B cell (primary cell): ENCODE results near the gene FAM227A. TPM values are rescaled to one million over a fixed set of nuclear protein-coding genes. Genes with fewer than 3 reads are reported as not detected.

Source experiments
- ATAC-seq: fragments of 200-7000 bp; cut with Tn5 transposase; one replicate; pipeline ENCODE4 v1.10.0; 2021; ENCODE audit warnings: low read depth, mild to moderate bottlenecking, moderate number of reproducible peaks, moderate library complexity
- CTCF ChIA-PET: fragments of 350-600 bp; sonication (Branson Sonifier 250); formaldehyde crosslinking; loops from one replicate; lab custom pipeline; 2021; ENCODE audit warnings: antibody characterized with exemption, inconsistent platforms; lab: Charles Lee
- POLR2A ChIA-PET: fragments of 350-600 bp; sonication (Branson Sonifier 250); formaldehyde crosslinking; loops from one replicate; lab custom pipeline; 2021; ENCODE audit warnings: antibody characterized with exemption; lab: Charles Lee
- DNase-seq: peaks from one replicate; pipeline ENCODE4 v3.0.0; 2013
- H2AFZ ChIP-seq: 2 replicates; pipeline ENCODE4 v1.6.1; 2012; ENCODE audit warnings: mild to moderate bottlenecking, low read depth, low read length; ENCODE audit not compliant: insufficient read depth, poor library complexity, severe bottlenecking
- H3K27ac ChIP-seq, 2 donors: 1 replicate in 1 of 2; 2 replicates in 1 of 2; pipeline ENCODE4 v1.5.1; 2012 to 2013; ENCODE audit warnings: low read length in 2 of 2, mild to moderate bottlenecking in 2 of 2, moderate library complexity in 1 of 2
- H3K27me3 ChIP-seq, 4 experiments: fragments of 200-600 bp in 1 of 4; sonication (generic) in 1 of 4; replicated peaks in 1 of 4; 1 replicate in 2 of 4; 2 replicates in 2 of 4; pipeline versions ENCODE4 v1.6.1 to v1.7.0; 2013 to 2016; ENCODE audit warnings: low read length in 3 of 4, mild to moderate bottlenecking in 2 of 4, mixed read lengths in 1 of 4, moderate library complexity in 1 of 4; ENCODE audit not compliant: insufficient read depth in 4 of 4, control insufficient read depth in 3 of 4; ENCODE audit errors: control extremely low read depth in 1 of 4
- H3K36me3 ChIP-seq, 2 experiments: replicated peaks in 1 of 2; 1 replicate in 1 of 2; 2 replicates in 1 of 2; pipeline versions ENCODE4 v1.6.1 to v1.7.1; 2013; ENCODE audit warnings: low read length in 1 of 2; ENCODE audit not compliant: insufficient read depth in 2 of 2, control insufficient read depth in 1 of 2; ENCODE audit errors: control extremely low read depth in 1 of 2, extremely low read depth in 1 of 2
- H3K4me1 ChIP-seq, 2 donors: fragments of 200-600 bp in 1 of 2; sonication (generic) in 1 of 2; 1 replicate in 1 of 2; 2 replicates in 1 of 2; pipeline versions ENCODE4 v1.5.1 to v1.6.1; 2013 to 2017; ENCODE audit warnings: low read length in 2 of 2; ENCODE audit not compliant: control insufficient read depth in 2 of 2, insufficient read depth in 2 of 2
- H3K4me2 ChIP-seq: replicated peaks from 2 replicates; pipeline ENCODE3; 2012; ENCODE audit warnings: mild to moderate bottlenecking, low read depth, low read length; ENCODE audit not compliant: poor library complexity, severe bottlenecking
- H3K4me3 ChIP-seq, 5 experiments: fragments of 200-600 bp in 1 of 5; sonication (generic) in 1 of 5; 1 replicate in 3 of 5; 2 replicates in 2 of 5; pipeline versions ENCODE4 v1.5.1 to v1.7.0; 2011 to 2016; ENCODE audit warnings: low read length in 4 of 5, mild to moderate bottlenecking in 4 of 5, low read depth in 2 of 5, control low read depth in 1 of 5, moderate library complexity in 1 of 5; ENCODE audit not compliant: insufficient read depth in 1 of 5; ENCODE audit errors: control extremely low read depth in 1 of 5, extremely low read depth in 1 of 5
- H3K79me2 ChIP-seq: fragments of 200-600 bp; sonication (generic); one replicate; pipeline ENCODE4 v1.6.0; 2016; ENCODE audit warnings: low read length; ENCODE audit not compliant: control insufficient read depth, insufficient read depth
- H3K9ac ChIP-seq: fragments of 200-600 bp; sonication (generic); 2 replicates; pipeline ENCODE4 v1.6.1; 2017; ENCODE audit warnings: mild to moderate bottlenecking, low read length, moderate library complexity
- H3K9me3 ChIP-seq, 3 donors: one replicate each; pipeline versions ENCODE4 v1.6.1 to v1.7.1; 2013; ENCODE audit warnings: low read length in 2 of 3; ENCODE audit not compliant: control insufficient read depth in 2 of 3, insufficient read depth in 1 of 3; ENCODE audit errors: control extremely low read depth in 1 of 3
- H4K20me1 ChIP-seq: 2 replicates; pipeline ENCODE4 v1.6.0; 2012; ENCODE audit warnings: mild to moderate bottlenecking, low read length; ENCODE audit not compliant: insufficient read depth, control insufficient read depth, poor library complexity, severe bottlenecking
- H3K27ac Mint-ChIP-seq: one replicate; pipeline ENCODE4 v1.8.0; 2021; ENCODE audit warnings: mixed read lengths
- H3K27me3 Mint-ChIP-seq: one replicate; pipeline ENCODE4 v1.8.0; 2021; ENCODE audit warnings: mixed read lengths
- H3K4me1 Mint-ChIP-seq: one replicate; pipeline ENCODE4 v1.8.0; 2021; ENCODE audit warnings: mixed read lengths
- H3K4me3 Mint-ChIP-seq: one replicate; pipeline ENCODE4 v1.8.0; 2021; ENCODE audit warnings: mixed read lengths
- H3K9me3 Mint-ChIP-seq: one replicate; pipeline ENCODE4 v1.8.0; 2022; ENCODE audit warnings: mixed read lengths; ENCODE audit not compliant: insufficient read depth
- CTCF ChIP-seq: fragments of 200-600 bp; IDR thresholded peaks from one replicate; pipeline ENCODE4 v1.8.0; 2022; ENCODE audit warnings: antibody characterized with exemption, mild to moderate bottlenecking
- EZH2 ChIP-seq: IDR thresholded peaks from 2 replicates; pipeline ENCODE4 v1.6.1; 2012; ENCODE audit warnings: borderline replicate concordance, low read depth, mild to moderate bottlenecking, moderate library complexity, low read length; ENCODE audit not compliant: insufficient read depth, poor library complexity, severe bottlenecking
- WGBS: methylation state at CpG from one replicate; pipeline ENCODE4 v1.1.5; 2013; ENCODE audit warnings: missing lambda C conversion rate; ENCODE audit not compliant: insufficient coverage; 5-methylcytosine and 5-hydroxymethylcytosine counted together
- intact Hi-C: fragments of 100-400 bp; cut with micrococcal nuclease; formaldehyde crosslinking; loops from one replicate; pipeline ENCODE4 v1.10.0; 2022
- polyA plus RNA-seq: library from polyadenylated mRNA; depleted of rRNA; stranded (reverse); fragments of >200 nt; gene quantifications from 2 replicates; pipeline ENCODE4 v1.2.3, GENCODE V29; 2012
- total RNA-seq, 2 donors: library from RNA; stranded (reverse); fragments of 120-200 nt in 1 of 2; gene quantifications; 1 replicate in 1 of 2; 2 replicates in 1 of 2; pipeline versions ENCODE4 v1.2.3 to v1.2.4, GENCODE V29; 2013 to 2022

FAM227A gene
- total and polyA plus RNA-seq, 2 donors (not counting 1 experiment from before 2014, with no cell fraction given) = 0.04 to 0.57 TPM

DNA sequence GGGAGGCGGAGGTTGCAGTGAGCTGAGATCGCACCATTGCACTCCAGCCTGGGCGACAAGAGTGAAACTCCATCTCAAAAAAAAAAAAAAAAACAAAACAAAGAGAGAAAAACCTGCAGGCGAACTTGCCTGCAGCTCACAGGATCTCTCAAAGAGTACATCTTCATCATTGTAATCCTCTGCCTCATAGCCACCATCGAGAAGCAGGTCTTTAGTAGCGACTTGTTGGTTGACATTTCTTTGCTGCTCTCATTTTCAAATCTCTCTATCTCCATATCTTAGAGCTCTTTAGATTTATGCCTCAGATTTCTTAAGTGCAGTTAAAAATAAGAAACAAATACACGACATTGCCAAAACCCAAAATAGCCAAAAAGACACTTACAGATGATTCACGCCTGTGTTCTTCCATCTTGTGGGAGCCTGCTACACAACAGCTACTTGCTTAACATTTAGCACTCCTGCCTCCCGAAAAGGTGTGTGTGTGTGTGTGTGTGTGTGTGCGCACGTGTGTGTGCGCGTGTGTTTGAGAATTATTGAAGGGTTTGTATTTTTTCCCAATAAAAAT, 14.6 kb downstream of the FAM227A start:
- no CpG with 5 or more reads among the region's 13 CpGs for WGBS
- H3K9ac ChIP-seq = no peak overlapping the region
- no peaks in the 10 kb centered on the region for H3K4me1 Mint-ChIP-seq
- no peaks in the 10 kb centered on the region for H3K36me3 ChIP-seq
- intact Hi-C loops = no loop called here
- no peak overlapping the region for H3K4me3 ChIP-seq
- no peak overlapping the region for H3K4me2 ChIP-seq
- TF ChIP-seq CTCF = no peak
- TF ChIP-seq EZH2 = no peak
- POLR2A ChIA-PET = interaction anchor here (0.7 kb wide), 1 partner anchor 105 kb away, joined by 4 read pairs; no protein-coding TSS in a partner anchor
- H3K4me1 ChIP-seq = no peaks in the 10 kb centered on the region
- no peaks in the 10 kb centered on the region for H3K79me2 ChIP-seq
- ATAC-seq (no peak), DNase-seq (no peak)
- H4K20me1 ChIP-seq = no peaks in the 10 kb centered on the region
- H3K27me3 Mint-ChIP-seq = peaks cover 14% of the 10 kb centered on the region
- no peak overlapping the region for H2AFZ ChIP-seq
- H3K27ac Mint-ChIP-seq = no peak overlapping the region
- H3K27ac ChIP-seq = no peak overlapping the region
- CTCF ChIA-PET = no interaction called here
- no peaks in the 10 kb centered on the region for H3K9me3 Mint-ChIP-seq
- H3K9me3 ChIP-seq = no peaks in the 10 kb centered on the region
- H3K27me3 ChIP-seq = no peaks in the 10 kb centered on the region
- H3K4me3 Mint-ChIP-seq = no peak overlapping the region

DNA sequence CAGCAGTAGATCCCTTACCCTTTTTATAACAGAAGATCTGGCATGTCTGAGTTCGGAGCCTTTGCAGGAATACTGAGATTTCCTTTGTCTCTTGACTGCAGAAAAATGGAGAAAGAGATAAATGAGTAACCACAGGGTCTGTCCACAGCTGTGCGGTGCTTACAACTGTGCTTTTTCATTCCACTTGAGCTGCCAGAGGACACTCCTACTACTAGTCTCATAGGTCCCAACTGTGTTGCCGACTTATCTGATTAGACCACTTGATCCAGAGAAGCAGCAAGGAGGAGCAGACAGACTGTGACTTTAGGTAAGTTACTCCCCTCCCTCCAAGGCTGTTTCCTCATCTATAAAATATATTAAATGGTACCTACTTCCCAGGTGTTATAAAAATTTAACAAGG, 17.5 kb downstream of the FAM227A start:
- no peaks in the 10 kb centered on the region for H3K4me1 Mint-ChIP-seq

More for the DNA sequence above, 17.5 kb downstream of the FAM227A start:
- WGBS = 100% methylated on average over 1 of the region's 3 CpGs
- H3K4me3 ChIP-seq = no peak overlapping the region
- no peaks in the 10 kb centered on the region for H3K36me3 ChIP-seq
- intact Hi-C loops = no loop called here
- H3K9me3 ChIP-seq = no peaks in the 10 kb centered on the region
- Mint-ChIP-seq H3K27ac (no peak overlapping the region), H3K27me3 (peaks cover 14% of the 10 kb centered on the region), H3K9me3 (no peaks in the 10 kb centered on the region), H3K4me3 (no peak overlapping the region)
- H3K9ac ChIP-seq = no peak overlapping the region
- no peaks in the 10 kb centered on the region for H4K20me1 ChIP-seq
- DNase-seq = no peak
- ATAC-seq = no peak
- no peaks in the 10 kb centered on the region for H3K4me1 ChIP-seq
- no peak overlapping the region for H3K27ac ChIP-seq
- no peaks in the 10 kb centered on the region for H3K79me2 ChIP-seq
- no peak overlapping the region for H2AFZ ChIP-seq
- CTCF ChIA-PET = no interaction called here
- POLR2A ChIA-PET = no interaction called here
- no peaks in the 10 kb centered on the region for H3K27me3 ChIP-seq
- TF ChIP-seq CTCF (no peak), EZH2 (no peak)
- no peak overlapping the region for H3K4me2 ChIP-seq
